Hepatocyte (in vitro differentiated cells): ENCODE data around the gene NOC3L. TPM values are rescaled to one million over a fixed set of nuclear protein-coding genes. Genes with fewer than 3 reads are reported as not detected.

Experiments used
- DNase-seq: peaks from one replicate; pipeline ENCODE4 v3.0.0-alpha.2; 2016; ENCODE audit warnings: low spot score
- H2AFZ ChIP-seq: fragments of 200-600 bp; sonication (generic); 2 replicates; pipeline ENCODE4 v1.6.0; 2016; ENCODE audit warnings: antibody characterized with exemption, mild to moderate bottlenecking
- H3K27ac ChIP-seq: fragments of 200-600 bp; sonication (generic); 2 replicates; pipeline ENCODE4 v1.5.1; 2016; ENCODE audit warnings: mild to moderate bottlenecking
- H3K27me3 ChIP-seq: fragments of 200-600 bp; sonication (generic); 2 replicates; pipeline ENCODE4 v1.6.1; 2016
- H3K36me3 ChIP-seq: fragments of 200-600 bp; sonication (generic); replicated peaks from 2 replicates; pipeline ENCODE4 v1.5.1; 2016; ENCODE audit warnings: low read depth; ENCODE audit not compliant: insufficient read depth
- H3K4me1 ChIP-seq: fragments of 200-600 bp; sonication (generic); 2 replicates; pipeline ENCODE4 v1.5.1; 2016; ENCODE audit warnings: mild to moderate bottlenecking, moderate library complexity; ENCODE audit not compliant: insufficient read depth
- H3K4me2 ChIP-seq: fragments of 200-600 bp; sonication (generic); 2 replicates; pipeline ENCODE4 v1.6.0; 2016
- H3K4me3 ChIP-seq: fragments of 200-600 bp; sonication (generic); 2 replicates; pipeline ENCODE4 v1.5.1; 2016; ENCODE audit warnings: mild to moderate bottlenecking
- H3K79me2 ChIP-seq: fragments of 200-600 bp; sonication (generic); 2 replicates; pipeline ENCODE4 v1.6.0; 2017; ENCODE audit warnings: mild to moderate bottlenecking
- H3K9me2 ChIP-seq: fragments of 200-600 bp; sonication (generic); replicated peaks from 2 replicates; pipeline ENCODE4 v1.6.0; 2017; ENCODE audit warnings: mild to moderate bottlenecking; ENCODE audit not compliant: insufficient read depth
- H3K9me3 ChIP-seq: fragments of 200-600 bp; sonication (generic); 2 replicates; pipeline ENCODE4 v1.5.1; 2016; ENCODE audit warnings: low read depth, mild to moderate bottlenecking
- H4K20me1 ChIP-seq: fragments of 200-600 bp; sonication (generic); 2 replicates; pipeline ENCODE4 v1.6.0; 2016; ENCODE audit warnings: mild to moderate bottlenecking; ENCODE audit not compliant: insufficient read depth, poor library complexity, severe bottlenecking
- EZH2 ChIP-seq: fragments of 200-600 bp; sonication (generic); IDR thresholded peaks from 2 replicates; pipeline ENCODE4 v1.6.1; 2016; ENCODE audit warnings: antibody characterized with exemption, mild to moderate bottlenecking, borderline replicate concordance
- EZH2phosphoT487 ChIP-seq: fragments of 200-600 bp; sonication (generic); IDR thresholded peaks from one replicate; pipeline ENCODE4 v1.6.1; 2018; ENCODE audit warnings: antibody characterized with exemption, mild to moderate bottlenecking, low read depth, moderate library complexity; ENCODE audit not compliant: unreplicated experiment, severe bottlenecking
- WGBS: methylation state at CpG from one replicate; pipeline ENCODE4 v1.1.6; 2016; ENCODE audit warnings: low lambda C conversion rate; ENCODE audit errors: missing lambda C conversion rate; 5-methylcytosine and 5-hydroxymethylcytosine counted together
- polyA plus RNA-seq: library from polyadenylated mRNA; unstranded; fragments of >200 nt; fragmentation: Nextera tagmentation; extraction: Ambion mirVana; gene quantifications from 2 replicates; pipeline ENCODE4 v1.2.1, GENCODE V29; 2016
- total RNA-seq: library from RNA; depleted of rRNA; stranded (reverse); fragments of >200 nt; gene quantifications from 2 replicates; pipeline ENCODE4 v1.2.3, GENCODE V29; 2014
- TF ChIP-seq, protein P1 (sequence below): fragments of 200-600 bp; sonication (generic); IDR thresholded peaks from 2 replicates; pipeline ENCODE4 v1.5.1; 2016; ENCODE audit warnings: antibody characterized with exemption, mild to moderate bottlenecking; ENCODE audit not compliant: poor library complexity

The NOC3L gene
- total and polyA plus RNA-seq, 2 experiments from 2014 or later: 9.4 to 20.5 TPM

DNA sequence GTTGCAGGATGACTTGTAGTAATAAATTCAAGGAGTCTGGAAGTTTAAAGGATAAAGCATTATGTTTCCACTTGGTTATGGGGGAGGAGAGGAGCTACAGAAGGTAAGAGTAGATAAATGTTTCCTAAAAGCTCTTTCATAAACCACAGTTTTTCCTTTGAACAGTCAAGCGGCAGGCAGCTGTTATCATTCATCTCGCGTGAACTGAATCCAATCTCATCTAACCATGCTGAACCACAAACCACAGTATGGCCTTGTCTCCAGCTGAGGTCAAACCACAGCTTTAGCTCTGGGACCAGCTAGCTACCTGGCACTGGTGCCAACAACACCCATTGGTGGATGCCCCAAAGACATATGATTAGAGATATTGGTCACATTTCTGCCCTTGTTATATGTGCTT lies 63.3 kb downstream of the NOC3L start:
- no peaks in the 10 kb centered on the region for H3K36me3 ChIP-seq
- DNase-seq: no peak
- H3K4me3 ChIP-seq: no peak overlapping the region

DNA sequence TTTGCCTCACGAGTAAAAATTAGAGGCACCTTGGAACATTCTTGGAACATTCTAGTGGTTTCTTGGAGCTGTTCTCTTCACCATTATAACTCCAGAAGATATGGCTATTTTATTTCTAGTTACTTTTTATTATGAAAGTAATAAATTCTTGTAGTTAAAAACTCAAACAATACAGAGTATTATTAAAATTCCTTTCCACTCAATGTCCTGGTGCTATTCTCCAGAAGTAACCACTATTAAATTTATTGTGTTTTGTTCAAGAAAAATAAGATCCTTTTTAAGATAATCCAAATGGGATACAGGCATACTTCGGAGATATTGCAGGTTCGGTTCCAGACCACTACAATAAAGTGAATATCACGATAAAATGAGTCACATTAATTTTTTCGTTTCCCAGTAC lies 68.6 kb downstream of the NOC3L start:
- no peaks in the 10 kb centered on the region for H3K36me3 ChIP-seq
- H3K9me3 ChIP-seq: no peaks in the 10 kb centered on the region
- no peaks in the 10 kb centered on the region for H4K20me1 ChIP-seq
- TF ChIP-seq EZH2 (no peak), EZH2phosphoT487 (no peak)
- TF ChIP-seq, protein P1, sequence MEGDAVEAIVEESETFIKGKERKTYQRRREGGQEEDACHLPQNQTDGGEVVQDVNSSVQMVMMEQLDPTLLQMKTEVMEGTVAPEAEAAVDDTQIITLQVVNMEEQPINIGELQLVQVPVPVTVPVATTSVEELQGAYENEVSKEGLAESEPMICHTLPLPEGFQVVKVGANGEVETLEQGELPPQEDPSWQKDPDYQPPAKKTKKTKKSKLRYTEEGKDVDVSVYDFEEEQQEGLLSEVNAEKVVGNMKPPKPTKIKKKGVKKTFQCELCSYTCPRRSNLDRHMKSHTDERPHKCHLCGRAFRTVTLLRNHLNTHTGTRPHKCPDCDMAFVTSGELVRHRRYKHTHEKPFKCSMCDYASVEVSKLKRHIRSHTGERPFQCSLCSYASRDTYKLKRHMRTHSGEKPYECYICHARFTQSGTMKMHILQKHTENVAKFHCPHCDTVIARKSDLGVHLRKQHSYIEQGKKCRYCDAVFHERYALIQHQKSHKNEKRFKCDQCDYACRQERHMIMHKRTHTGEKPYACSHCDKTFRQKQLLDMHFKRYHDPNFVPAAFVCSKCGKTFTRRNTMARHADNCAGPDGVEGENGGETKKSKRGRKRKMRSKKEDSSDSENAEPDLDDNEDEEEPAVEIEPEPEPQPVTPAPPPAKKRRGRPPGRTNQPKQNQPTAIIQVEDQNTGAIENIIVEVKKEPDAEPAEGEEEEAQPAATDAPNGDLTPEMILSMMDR: no peak
- no peak overlapping the region for H3K4me2 ChIP-seq
- no peak overlapping the region for H3K27ac ChIP-seq
- H3K79me2 ChIP-seq: no peaks in the 10 kb centered on the region
- no peak overlapping the region for H2AFZ ChIP-seq
- no peaks in the 10 kb centered on the region for H3K27me3 ChIP-seq
- H3K9me2 ChIP-seq: no peaks in the 10 kb centered on the region
- no peak for DNase-seq
- no peak overlapping the region for H3K4me3 ChIP-seq
- 76% methylated on average over 5 of the region's 5 CpGs for WGBS
- H3K4me1 ChIP-seq: no peaks in the 10 kb centered on the region

More for the DNA sequence above, 63.3 kb downstream of the NOC3L start:
- H3K27ac ChIP-seq: no peak overlapping the region
- H3K9me3 ChIP-seq: no peaks in the 10 kb centered on the region
- no peaks in the 10 kb centered on the region for H3K9me2 ChIP-seq
- WGBS: 42% methylated on average over 3 of the region's 3 CpGs
- H3K4me1 ChIP-seq: no peaks in the 10 kb centered on the region
- H3K4me2 ChIP-seq: no peak overlapping the region
- TF ChIP-seq EZH2phosphoT487 (no peak), EZH2 (no peak)
- TF ChIP-seq, protein P1: no peak
- no peaks in the 10 kb centered on the region for H3K79me2 ChIP-seq
- no peaks in the 10 kb centered on the region for H3K27me3 ChIP-seq
- no peak overlapping the region for H2AFZ ChIP-seq
- H4K20me1 ChIP-seq: no peaks in the 10 kb centered on the region

- H3K27me3 ChIP-seq: no peaks in the 10 kb centered on the region
- 47% methylated on average over 1 of the region's 1 CpG for WGBS
- DNase-seq: peak; percentile 10
Measured at GRCh38 chr10:94293354-94293753, 69.4 kb downstream of the NOC3L start.

More at GRCh38 chr10:94293354-94293753, 69.4 kb downstream of the NOC3L start:
- Histone ChIP-seq H3K4me3 (no peak overlapping the region), H3K36me3 (no peaks in the 10 kb centered on the region), H3K9me2 (no peaks in the 10 kb centered on the region), H3K4me2 (no peak overlapping the region), H2AFZ (no peak overlapping the region), H3K9me3 (no peaks in the 10 kb centered on the region), H4K20me1 (no peaks in the 10 kb centered on the region), H3K79me2 (no peaks in the 10 kb centered on the region), H3K4me1 (no peaks in the 10 kb centered on the region), H3K27ac (no peak overlapping the region)
- TF ChIP-seq EZH2 (no peak), EZH2phosphoT487 (no peak)
- TF ChIP-seq, protein P1: no peak
